WTC11 (cell line): ENCODE results near the gene CDH13. TPM values are rescaled to one million over a fixed set of nuclear protein-coding genes. Genes with fewer than 3 reads are reported as not detected.

Experiments used
- ATAC-seq: fragments of 200-7000 bp; cut with Tn5 transposase; 2 replicates; pipeline ENCODE4 v1.10.0; 2021; ENCODE audit warnings: mild to moderate bottlenecking, moderate library complexity
- CTCF ChIA-PET: fragments of 300-600 bp; sonication (Branson Sonifier 250); formaldehyde crosslinking; loops from one replicate; lab custom pipeline; 2021; ENCODE audit warnings: antibody characterized with exemption; lab: Charles Lee
- POLR2A ChIA-PET: fragments of 350-600 bp; sonication (Branson Sonifier 250); formaldehyde crosslinking; loops from one replicate; lab custom pipeline; 2021; ENCODE audit warnings: antibody characterized with exemption; lab: Charles Lee
- DNase-seq: peaks from one replicate; pipeline ENCODE4 v3.0.0; 2021; ENCODE audit warnings: low spot score
- H3K27ac Mint-ChIP-seq: 2 replicates; pipeline ENCODE4 v1.8.0; 2021; ENCODE audit warnings: mixed read lengths
- H3K27me3 Mint-ChIP-seq: 2 replicates; pipeline ENCODE4 v1.8.0; 2021; ENCODE audit warnings: low read depth, mild to moderate bottlenecking, moderate library complexity, mixed read lengths
- H3K36me3 Mint-ChIP-seq: 2 replicates; pipeline ENCODE4 v1.8.0; 2021; ENCODE audit warnings: mixed read lengths
- H3K4me1 Mint-ChIP-seq: 2 replicates; pipeline ENCODE4 v1.8.0; 2022; ENCODE audit warnings: mixed read lengths
- H3K4me3 Mint-ChIP-seq: 2 replicates; pipeline ENCODE4 v1.8.0; 2021; ENCODE audit warnings: mild to moderate bottlenecking, moderate library complexity, mixed read lengths
- H3K9me3 Mint-ChIP-seq: 2 replicates; pipeline ENCODE4 v1.8.0; 2021; ENCODE audit warnings: mixed read lengths
- ATF6 ChIP-seq: sonication (generic); formaldehyde crosslinking; IDR thresholded peaks from 2 replicates; pipeline ENCODE4 v1.8.1; 2023; ENCODE audit warnings: mild to moderate bottlenecking, missing genetic modification reagents
- CDX4 ChIP-seq: fragments of 250-450 bp; sonication (Bioruptor Pico); IDR thresholded peaks from 2 replicates; pipeline ENCODE4 v1.9.0; 2021; ENCODE audit warnings: moderate library complexity, mild to moderate bottlenecking, inconsistent platforms, borderline replicate concordance
- CREB1 ChIP-seq: sonication (generic); formaldehyde crosslinking; IDR thresholded peaks from 2 replicates; pipeline ENCODE4 v1.8.0; 2023; ENCODE audit warnings: mild to moderate bottlenecking, missing genetic modification reagents
- CREM ChIP-seq: sonication (generic); formaldehyde crosslinking; IDR thresholded peaks from 2 replicates; pipeline ENCODE4 v1.8.1; 2022; ENCODE audit warnings: mild to moderate bottlenecking, missing genetic modification reagents, moderate library complexity
- ETV6 ChIP-seq: sonication (generic); formaldehyde crosslinking; IDR thresholded peaks from 2 replicates; pipeline ENCODE4 v1.8.1; 2022; ENCODE audit warnings: mild to moderate bottlenecking, missing genetic modification reagents
- GRHL2 ChIP-seq: fragments of 250-450 bp; sonication (Bioruptor Pico); IDR thresholded peaks from 2 replicates; pipeline ENCODE4 v1.8.0; 2022; ENCODE audit warnings: mild to moderate bottlenecking, moderate library complexity; ENCODE audit not compliant: insufficient replicate concordance, severe bottlenecking
- HMGA2 ChIP-seq: fragments of 250-450 bp; sonication (Bioruptor Pico); IDR thresholded peaks from 2 replicates; pipeline ENCODE4 v1.4.0; 2021; ENCODE audit warnings: mild to moderate bottlenecking, moderate library complexity
- IRF2 ChIP-seq: sonication (generic); formaldehyde crosslinking; IDR thresholded peaks from 2 replicates; pipeline ENCODE4 v1.8.0; 2022; ENCODE audit warnings: low read depth, missing genetic modification reagents, borderline replicate concordance
- JAZF1 ChIP-seq: fragments of 250-450 bp; sonication (Bioruptor Pico); IDR thresholded peaks from 2 replicates; pipeline ENCODE4 v1.9.0; 2021; ENCODE audit warnings: moderate library complexity, mild to moderate bottlenecking, inconsistent platforms
- KAT7 ChIP-seq: sonication (generic); formaldehyde crosslinking; IDR thresholded peaks from 2 replicates; pipeline ENCODE4 v1.8.1; 2023; ENCODE audit warnings: missing genetic modification reagents, mild to moderate bottlenecking, borderline replicate concordance
- MXD4 ChIP-seq: fragments of 250-450 bp; sonication (Bioruptor Pico); IDR thresholded peaks from 2 replicates; pipeline ENCODE4 v1.8.0; 2021; ENCODE audit warnings: mild to moderate bottlenecking, moderate library complexity, borderline replicate concordance
- NFE2L1 ChIP-seq: sonication (generic); formaldehyde crosslinking; IDR thresholded peaks from 2 replicates; pipeline ENCODE4 v1.8.1; 2023; ENCODE audit warnings: missing genetic modification reagents
- PRDM15 ChIP-seq: sonication (generic); formaldehyde crosslinking; IDR thresholded peaks from 2 replicates; pipeline ENCODE4 v1.8.0; 2022; ENCODE audit warnings: missing genetic modification reagents
- RORB ChIP-seq: fragments of 250-450 bp; sonication (Bioruptor Pico); IDR thresholded peaks from 2 replicates; pipeline ENCODE4 v1.9.0; 2021; ENCODE audit warnings: mild to moderate bottlenecking
- TEAD1 ChIP-seq: sonication (generic); formaldehyde crosslinking; IDR thresholded peaks from 2 replicates; pipeline ENCODE4 v1.8.0; 2022; ENCODE audit warnings: mild to moderate bottlenecking, missing genetic modification reagents
- TP53 ChIP-seq: sonication (generic); formaldehyde crosslinking; IDR thresholded peaks from 2 replicates; pipeline ENCODE4 v1.8.1; 2023; ENCODE audit warnings: mild to moderate bottlenecking, missing genetic modification reagents
- ZBTB21 ChIP-seq: sonication (generic); formaldehyde crosslinking; IDR thresholded peaks from 2 replicates; pipeline ENCODE4 v1.8.1; 2023; ENCODE audit warnings: mild to moderate bottlenecking, missing genetic modification reagents, borderline replicate concordance
- total RNA-seq: library from RNA; stranded (reverse); gene quantifications from 3 replicates; pipeline ENCODE4 v1.2.3, GENCODE V29; 2021
- TF ChIP-seq, protein P1 (sequence below): sonication (generic); formaldehyde crosslinking; IDR thresholded peaks from 2 replicates; pipeline ENCODE4 v1.8.0; 2022; ENCODE audit warnings: mild to moderate bottlenecking, missing genetic modification reagents
- TF ChIP-seq, protein P2 (sequence below): sonication (generic); formaldehyde crosslinking; IDR thresholded peaks from 2 replicates; pipeline ENCODE4 v1.8.0; 2023; ENCODE audit warnings: missing genetic modification reagents
- TF ChIP-seq, protein P3 (sequence below): fragments of 250-450 bp; sonication (Bioruptor Pico); IDR thresholded peaks from 2 replicates; pipeline ENCODE4 v1.8.0; 2021; ENCODE audit warnings: mild to moderate bottlenecking
- TF ChIP-seq, protein P4 (sequence below): sonication (generic); formaldehyde crosslinking; IDR thresholded peaks from 2 replicates; pipeline ENCODE4 v1.8.0; 2022; ENCODE audit warnings: mild to moderate bottlenecking, missing genetic modification reagents
- TF ChIP-seq, protein P5 (sequence below): sonication (generic); formaldehyde crosslinking; IDR thresholded peaks from 2 replicates; pipeline ENCODE4 v1.8.1; 2023; ENCODE audit warnings: mild to moderate bottlenecking, missing genetic modification reagents, moderate library complexity

CDH13 gene
- total RNA-seq, 1 experiment from 2014 or later = 0.81 TPM

DNA sequence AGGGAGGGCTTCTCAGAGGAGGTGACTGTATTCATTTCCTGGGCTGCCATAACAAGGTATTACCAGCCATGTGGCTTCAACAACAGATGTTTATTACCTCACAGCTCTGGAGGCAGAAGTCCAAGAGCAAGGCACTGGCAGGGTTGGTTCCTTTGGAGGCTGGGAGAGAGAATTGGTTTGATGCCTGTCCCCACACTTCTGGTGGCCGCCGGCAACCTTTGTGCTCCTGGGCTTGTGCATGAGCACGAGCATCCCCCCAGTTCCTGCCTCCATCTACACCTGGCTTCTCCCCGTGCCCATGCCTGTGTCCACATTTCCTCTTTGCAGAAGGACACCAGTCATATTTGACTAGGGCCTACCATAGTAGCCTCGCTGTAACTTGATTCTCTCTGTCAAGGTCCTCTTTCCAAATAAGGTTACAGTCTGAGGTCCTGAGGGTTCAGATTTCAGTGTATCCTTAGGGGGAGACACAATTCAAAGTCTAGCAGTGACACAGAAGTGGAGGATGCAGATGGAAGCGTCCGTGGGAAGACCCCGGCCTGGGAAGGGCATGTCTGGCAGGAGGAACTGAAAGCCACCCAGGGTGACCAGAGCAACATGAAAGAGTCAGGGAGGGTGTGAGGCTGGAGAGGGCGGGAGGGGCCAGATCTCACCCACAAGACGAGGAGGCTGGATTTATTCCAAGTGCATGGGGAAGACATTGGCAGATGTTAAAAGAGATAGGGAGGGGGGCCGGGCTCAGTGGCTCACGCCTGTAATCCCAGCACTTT is 992.8 kb downstream of the CDH13 start:
- Mint-ChIP-seq H3K27me3 (no peaks in the 10 kb centered on the region), H3K9me3 (no peaks in the 10 kb centered on the region), H3K4me3 (no peak overlapping the region), H3K27ac (no peak overlapping the region; the same call in 1 of the 2 replicates), H3K36me3 (no peaks in the 10 kb centered on the region), H3K4me1 (peaks cover 29% of the 10 kb centered on the region)
- ATAC-seq = no peak
- ChIA-PET POLR2A (no interaction called here), CTCF (interaction anchor here (1.2 kb wide), 1 partner anchor 13 kb away, joined by 3 read pairs; no protein-coding TSS in a partner anchor)
- TF ChIP-seq TEAD1 (CRISPR knock-in tag) = no peak
- TF ChIP-seq NFE2L1 (CRISPR knock-in tag) = no peak
- no peak for TF ChIP-seq ZBTB21 (CRISPR knock-in tag)
- TF ChIP-seq, all 79 proteins: peak for 0
- no peak for DNase-seq

DNA sequence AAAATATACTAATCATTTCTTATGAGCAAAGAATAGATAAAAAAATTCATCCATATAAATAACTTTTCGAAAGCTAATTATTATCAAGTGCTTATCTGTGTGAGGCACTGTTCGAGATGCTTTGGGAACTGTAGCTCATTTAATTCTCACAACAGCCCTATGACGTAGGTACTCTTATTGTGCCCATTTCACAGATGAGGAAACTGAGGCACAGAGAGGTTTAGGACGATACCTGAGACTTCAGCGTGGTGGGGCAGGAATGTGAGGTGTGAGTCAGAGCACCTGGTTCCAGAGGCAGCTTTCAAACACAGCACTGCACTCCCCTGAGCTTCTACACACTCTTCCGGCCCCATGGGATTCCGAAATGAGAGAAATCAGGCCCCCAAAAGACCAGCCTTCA is 995.2 kb downstream of the CDH13 start:
- no peaks in the 10 kb centered on the region for H3K36me3 Mint-ChIP-seq
- ATAC-seq (no peak), DNase-seq (no peak)
- CTCF ChIA-PET = no interaction called here
- POLR2A ChIA-PET = no interaction called here
- H3K4me1 Mint-ChIP-seq = peaks cover 34% of the 10 kb centered on the region
- no peak overlapping the region for H3K4me3 Mint-ChIP-seq
- no peaks in the 10 kb centered on the region; the same call in 1 of the 2 replicates for H3K27me3 Mint-ChIP-seq
- no peak overlapping the region for H3K27ac Mint-ChIP-seq
- H3K9me3 Mint-ChIP-seq = no peaks in the 10 kb centered on the region
- TF ChIP-seq, protein P1, sequence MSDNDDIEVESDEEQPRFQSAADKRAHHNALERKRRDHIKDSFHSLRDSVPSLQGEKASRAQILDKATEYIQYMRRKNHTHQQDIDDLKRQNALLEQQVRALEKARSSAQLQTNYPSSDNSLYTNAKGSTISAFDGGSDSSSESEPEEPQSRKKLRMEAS (CRISPR knock-in tag) = no peak
- TF ChIP-seq NFE2L1 (CRISPR knock-in tag) = no peak
- TF ChIP-seq, protein P2, sequence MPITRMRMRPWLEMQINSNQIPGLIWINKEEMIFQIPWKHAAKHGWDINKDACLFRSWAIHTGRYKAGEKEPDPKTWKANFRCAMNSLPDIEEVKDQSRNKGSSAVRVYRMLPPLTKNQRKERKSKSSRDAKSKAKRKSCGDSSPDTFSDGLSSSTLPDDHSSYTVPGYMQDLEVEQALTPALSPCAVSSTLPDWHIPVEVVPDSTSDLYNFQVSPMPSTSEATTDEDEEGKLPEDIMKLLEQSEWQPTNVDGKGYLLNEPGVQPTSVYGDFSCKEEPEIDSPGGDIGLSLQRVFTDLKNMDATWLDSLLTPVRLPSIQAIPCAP (CRISPR knock-in tag) = no peak
- no peak for TF ChIP-seq CREB1 (CRISPR knock-in tag)
- no peak for TF ChIP-seq PRDM15 (CRISPR knock-in tag)
- TF ChIP-seq, protein P3, sequence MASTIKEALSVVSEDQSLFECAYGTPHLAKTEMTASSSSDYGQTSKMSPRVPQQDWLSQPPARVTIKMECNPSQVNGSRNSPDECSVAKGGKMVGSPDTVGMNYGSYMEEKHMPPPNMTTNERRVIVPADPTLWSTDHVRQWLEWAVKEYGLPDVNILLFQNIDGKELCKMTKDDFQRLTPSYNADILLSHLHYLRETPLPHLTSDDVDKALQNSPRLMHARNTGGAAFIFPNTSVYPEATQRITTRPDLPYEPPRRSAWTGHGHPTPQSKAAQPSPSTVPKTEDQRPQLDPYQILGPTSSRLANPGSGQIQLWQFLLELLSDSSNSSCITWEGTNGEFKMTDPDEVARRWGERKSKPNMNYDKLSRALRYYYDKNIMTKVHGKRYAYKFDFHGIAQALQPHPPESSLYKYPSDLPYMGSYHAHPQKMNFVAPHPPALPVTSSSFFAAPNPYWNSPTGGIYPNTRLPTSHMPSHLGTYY (CRISPR knock-in tag) = no peak
- no peak for TF ChIP-seq ETV6
- TF ChIP-seq JAZF1 = no peak
- no peak for TF ChIP-seq MXD4 (CRISPR knock-in tag)
- no peak for TF ChIP-seq HMGA2 (CRISPR knock-in tag)
- no peak for TF ChIP-seq CREM (CRISPR knock-in tag)
- no peak for TF ChIP-seq KAT7 (CRISPR knock-in tag)
- TF ChIP-seq, protein P4, sequence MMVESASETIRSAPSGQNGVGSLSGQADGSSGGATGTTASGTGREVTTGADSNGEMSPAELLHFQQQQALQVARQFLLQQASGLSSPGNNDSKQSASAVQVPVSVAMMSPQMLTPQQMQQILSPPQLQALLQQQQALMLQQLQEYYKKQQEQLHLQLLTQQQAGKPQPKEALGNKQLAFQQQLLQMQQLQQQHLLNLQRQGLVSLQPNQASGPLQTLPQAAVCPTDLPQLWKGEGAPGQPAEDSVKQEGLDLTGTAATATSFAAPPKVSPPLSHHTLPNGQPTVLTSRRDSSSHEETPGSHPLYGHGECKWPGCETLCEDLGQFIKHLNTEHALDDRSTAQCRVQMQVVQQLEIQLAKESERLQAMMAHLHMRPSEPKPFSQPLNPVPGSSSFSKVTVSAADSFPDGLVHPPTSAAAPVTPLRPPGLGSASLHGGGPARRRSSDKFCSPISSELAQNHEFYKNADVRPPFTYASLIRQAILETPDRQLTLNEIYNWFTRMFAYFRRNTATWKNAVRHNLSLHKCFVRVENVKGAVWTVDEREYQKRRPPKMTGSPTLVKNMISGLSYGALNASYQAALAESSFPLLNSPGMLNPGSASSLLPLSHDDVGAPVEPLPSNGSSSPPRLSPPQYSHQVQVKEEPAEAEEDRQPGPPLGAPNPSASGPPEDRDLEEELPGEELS (CRISPR knock-in tag) = no peak
- TF ChIP-seq TP53 (CRISPR knock-in tag) = no peak
- no peak for TF ChIP-seq CDX4 (CRISPR knock-in tag)
- TF ChIP-seq RORB (CRISPR knock-in tag) = no peak
- TF ChIP-seq, protein P5, sequence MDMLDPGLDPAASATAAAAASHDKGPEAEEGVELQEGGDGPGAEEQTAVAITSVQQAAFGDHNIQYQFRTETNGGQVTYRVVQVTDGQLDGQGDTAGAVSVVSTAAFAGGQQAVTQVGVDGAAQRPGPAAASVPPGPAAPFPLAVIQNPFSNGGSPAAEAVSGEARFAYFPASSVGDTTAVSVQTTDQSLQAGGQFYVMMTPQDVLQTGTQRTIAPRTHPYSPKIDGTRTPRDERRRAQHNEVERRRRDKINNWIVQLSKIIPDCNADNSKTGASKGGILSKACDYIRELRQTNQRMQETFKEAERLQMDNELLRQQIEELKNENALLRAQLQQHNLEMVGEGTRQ (CRISPR knock-in tag) = no peak
- TF ChIP-seq IRF2 = no peak
- no peak for TF ChIP-seq GRHL2 (CRISPR knock-in tag)
- TF ChIP-seq ATF6 (CRISPR knock-in tag) = no peak
